ENCODE measurements around the gene BCO2.
A peak's percentile ranks its signal among the peaks of the same experiment; 100 is the strongest.
"Not testable (repeated sequence)": the region's sequence is repeated elsewhere in the genome, so short reads cannot be mapped to it uniquely, and the experiment has no call there.

Gene BCO2, protein sequence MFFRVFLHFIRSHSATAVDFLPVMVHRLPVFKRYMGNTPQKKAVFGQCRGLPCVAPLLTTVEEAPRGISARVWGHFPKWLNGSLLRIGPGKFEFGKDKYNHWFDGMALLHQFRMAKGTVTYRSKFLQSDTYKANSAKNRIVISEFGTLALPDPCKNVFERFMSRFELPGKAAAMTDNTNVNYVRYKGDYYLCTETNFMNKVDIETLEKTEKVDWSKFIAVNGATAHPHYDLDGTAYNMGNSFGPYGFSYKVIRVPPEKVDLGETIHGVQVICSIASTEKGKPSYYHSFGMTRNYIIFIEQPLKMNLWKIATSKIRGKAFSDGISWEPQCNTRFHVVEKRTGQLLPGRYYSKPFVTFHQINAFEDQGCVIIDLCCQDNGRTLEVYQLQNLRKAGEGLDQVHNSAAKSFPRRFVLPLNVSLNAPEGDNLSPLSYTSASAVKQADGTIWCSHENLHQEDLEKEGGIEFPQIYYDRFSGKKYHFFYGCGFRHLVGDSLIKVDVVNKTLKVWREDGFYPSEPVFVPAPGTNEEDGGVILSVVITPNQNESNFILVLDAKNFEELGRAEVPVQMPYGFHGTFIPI

DNA sequence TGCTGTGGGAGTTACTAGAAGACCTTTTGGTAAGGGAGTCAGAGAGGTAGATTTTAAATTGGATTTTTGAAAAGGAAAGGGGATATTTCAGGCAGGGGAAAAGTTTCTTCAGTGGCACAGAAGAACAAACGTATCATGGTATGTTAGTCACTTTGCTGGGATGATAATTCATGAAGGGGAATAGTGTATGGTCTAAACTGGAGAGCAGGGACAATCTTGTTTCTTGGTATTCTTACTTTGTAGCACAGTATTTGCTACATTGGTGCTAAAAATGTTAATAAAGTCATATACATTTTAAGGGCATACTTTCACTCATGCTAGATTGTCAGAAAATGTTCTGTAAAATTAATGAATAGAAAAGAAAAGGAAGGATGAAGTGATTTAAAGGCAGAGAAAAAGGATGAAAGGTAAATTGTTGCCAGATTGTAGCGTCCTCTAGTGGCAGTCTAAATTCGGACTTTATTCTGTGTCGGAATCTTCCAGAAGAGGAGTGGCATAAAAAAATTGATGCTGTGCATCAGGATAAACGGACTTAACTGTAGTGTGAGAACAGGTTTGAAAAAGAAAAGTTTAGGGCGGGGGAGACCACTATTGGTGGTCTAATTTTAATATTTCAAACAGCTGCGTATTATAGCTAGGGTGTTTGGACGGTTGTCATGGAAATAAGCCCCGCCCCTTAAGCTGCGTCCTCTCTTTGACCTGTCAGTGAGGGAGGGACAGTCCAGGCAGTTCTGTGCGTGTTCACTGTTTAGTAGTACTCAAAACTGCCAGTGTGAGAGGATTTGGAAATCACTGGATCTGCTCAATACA, at the start of gene BCO2:
Gene BCO2 (plus strand): TSS at position 724 of the 810 bp plus-strand sequence. CDS start 90 bp downstream, outside the sequence.
- peak; percentile 89 for DNase-seq (ENCODE audit: low spot score)

DNA sequence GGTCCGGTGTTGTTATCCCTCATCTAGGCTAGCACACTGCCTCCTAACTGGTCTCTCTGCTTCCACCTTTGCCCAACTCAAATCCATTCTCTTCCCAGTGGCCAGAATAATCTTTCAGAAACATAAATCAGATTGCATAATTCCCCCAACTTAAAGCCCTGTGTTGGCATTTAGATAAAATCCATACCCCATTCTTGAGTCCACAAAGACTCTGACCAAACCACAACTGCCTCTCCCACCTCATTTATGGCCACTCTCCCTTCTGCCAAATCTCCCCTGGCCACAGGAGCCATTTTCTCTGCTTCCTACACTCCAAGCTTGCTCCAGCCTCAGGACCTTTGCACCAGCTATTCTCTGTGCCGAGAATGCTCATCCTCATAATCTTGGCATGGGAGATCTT, 48.3 kb upstream of the BCO2 start:
- no peak for DNase-seq (ENCODE audit: low spot score)

DNA sequence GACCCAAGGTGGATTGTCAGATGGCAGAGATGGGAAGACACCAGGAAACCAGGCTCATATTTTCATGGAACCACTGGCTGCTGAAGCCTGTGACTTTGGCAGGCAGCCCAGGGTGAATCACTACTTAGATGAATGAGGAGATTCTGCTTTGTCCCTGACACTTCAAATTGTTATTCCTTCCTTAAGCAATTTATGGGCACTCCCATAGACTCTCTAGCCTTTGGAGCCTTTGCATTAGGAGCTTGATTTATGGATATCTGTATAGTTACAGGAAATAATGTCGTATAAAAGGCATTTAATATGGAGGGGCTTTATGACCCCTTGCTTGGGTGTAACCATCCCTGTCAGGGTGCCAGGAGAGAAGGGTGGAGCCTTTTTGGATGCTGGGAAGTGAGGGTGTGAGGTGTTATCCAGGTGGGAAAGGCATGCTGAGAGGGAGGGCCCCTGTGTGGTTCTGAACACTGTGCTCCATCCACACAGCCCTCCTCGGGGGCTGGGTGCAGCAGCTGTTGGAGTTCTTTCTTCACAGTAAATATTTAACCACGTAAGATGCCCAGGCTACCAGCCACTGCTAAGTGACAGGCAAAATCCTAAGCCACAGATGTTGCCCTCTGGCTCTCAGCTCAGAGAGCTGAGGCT, 46.7 kb upstream of the BCO2 start:
- no peak for DNase-seq (ENCODE audit: low spot score)

DNA sequence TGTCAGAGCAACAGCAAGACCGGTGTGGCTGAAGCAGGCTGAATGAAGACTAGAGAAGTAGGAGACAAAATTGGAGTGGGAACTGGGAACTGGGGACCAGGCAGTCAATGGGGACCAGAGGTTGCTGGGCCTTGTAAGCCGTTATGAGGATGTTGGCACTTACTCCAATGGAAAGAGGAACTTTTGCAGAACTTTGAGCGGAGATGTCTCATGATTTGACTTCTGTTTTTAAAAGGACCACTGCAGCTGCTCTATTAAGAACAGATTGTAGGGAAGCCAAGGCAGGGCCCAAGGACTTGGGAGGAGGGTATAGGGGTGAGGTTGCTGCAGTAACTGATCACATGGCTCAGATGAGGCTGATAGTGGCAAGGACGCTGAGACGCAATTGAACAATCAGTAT, 45.7 kb upstream of the BCO2 start:
- no peak for DNase-seq (ENCODE audit: low spot score)

DNA sequence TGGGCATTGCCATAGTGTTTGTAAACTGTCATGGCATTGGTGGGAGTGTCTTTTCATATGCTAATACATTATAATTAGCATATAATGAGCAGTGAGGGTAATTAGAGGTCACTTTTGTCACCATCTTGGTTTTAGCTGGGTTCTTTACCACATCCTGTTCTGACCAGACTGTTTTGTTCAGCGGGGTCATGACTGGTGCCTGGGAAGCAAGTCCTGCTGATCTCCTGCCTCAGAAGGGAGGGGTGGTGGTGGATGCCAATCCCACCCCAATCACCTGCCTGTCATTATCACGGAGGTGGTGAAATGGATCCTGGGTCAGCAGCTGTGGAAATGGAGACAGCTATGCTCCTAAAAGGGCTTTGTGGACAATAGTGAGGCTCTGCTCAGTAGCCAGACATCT, 42.6 kb upstream of the BCO2 start:
- no peak for DNase-seq (ENCODE audit: low spot score)

DNA sequence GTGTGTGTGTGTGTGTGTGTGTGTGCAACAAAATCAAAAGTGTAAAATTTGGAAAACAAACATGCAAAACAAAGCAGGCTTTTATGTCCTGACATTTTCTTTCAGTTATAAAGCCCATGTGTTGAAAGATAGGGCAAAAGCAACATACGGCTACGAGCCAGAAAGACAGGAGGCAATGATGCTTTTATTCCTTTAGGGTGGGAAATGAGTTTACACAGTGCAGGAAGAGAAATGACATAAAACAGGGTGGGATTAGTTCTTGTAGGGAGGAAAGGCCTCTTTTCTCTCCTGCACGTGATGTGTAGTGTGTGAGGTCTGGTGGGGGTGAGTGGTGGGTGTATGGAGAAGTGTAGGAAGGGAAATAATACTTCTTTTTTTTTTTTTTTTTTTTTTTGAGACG, 40.8 kb upstream of the BCO2 start:
- no peak for DNase-seq (ENCODE audit: low spot score)

DNA sequence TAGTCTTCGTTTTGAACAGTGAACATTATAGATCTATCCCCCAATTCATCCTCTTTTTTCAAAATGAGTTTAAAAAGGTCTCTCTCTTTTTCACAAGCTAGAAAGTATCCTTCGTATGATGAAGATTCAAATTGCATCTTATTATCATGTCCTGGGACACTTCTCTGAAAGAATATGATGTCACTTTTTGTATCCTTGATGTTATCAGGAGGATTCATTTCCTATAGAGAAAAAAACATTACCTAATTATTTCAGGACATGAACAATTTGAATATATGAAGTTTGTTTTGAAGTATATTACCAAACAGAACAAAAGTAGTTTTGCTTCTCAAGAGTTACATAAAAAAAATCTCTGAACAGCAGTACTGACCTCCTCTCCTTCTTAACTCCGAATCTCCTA, 31.7 kb upstream of the BCO2 start:
- DNase-seq (ENCODE audit: low spot score), result no peak

DNA sequence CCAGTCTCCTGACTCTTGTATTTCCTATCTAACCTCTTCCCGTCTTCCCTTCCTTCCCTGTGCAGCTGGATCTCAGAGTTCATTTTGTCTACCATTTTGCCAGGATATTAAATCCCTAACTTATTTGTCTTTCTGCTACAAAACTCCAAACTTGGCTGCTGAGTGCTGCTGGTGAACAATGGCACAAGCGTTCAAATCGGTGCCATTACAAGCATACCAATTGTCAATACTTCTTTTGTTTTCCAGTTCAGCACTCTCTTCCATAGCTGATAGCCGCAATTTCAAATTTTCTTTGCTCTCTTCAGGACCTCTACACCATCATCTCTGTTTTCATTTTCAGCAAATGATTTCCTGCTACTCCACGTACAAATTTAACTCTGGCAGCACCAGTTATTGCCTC, 24.8 kb upstream of the BCO2 start:
- DNase-seq (ENCODE audit: low spot score), result no peak

DNA sequence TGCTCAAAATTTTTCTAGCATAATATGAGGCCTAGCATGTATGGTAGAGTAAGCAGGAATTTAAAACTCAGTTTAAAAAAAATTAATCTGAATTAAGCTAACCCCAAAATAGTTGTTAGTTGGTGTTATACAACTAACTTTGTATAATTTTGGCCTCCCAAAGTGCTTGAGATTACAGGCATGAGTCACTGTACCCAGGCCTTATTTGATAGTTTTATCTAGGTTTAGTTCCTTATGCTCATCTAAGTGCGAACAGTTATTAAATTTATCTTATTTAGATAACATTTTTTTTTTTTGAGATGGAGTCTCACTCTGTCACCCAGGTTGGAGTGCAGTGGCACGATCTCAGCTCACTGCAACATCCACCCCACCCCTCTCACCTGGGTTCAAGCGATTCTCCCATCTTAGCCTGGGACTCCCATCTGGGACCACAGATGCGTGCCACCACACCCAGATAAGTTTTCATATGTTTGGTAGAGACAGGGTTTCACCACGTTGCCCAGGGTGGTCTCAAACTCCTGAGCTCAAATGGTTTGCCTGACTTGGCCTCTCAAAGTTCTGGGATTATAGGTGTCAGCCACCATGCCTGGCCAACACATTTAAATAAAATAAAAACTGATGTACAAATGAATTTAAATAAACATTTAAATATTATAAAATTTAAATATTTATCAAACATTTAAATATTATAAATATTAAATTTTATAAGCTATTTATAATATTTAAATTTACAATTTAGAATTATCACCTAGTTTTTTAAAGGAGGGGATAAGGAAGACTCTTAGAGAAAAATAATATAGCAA, 19.0 kb upstream of the BCO2 start:
- DNase-seq (ENCODE audit: low spot score), result no peak

DNA sequence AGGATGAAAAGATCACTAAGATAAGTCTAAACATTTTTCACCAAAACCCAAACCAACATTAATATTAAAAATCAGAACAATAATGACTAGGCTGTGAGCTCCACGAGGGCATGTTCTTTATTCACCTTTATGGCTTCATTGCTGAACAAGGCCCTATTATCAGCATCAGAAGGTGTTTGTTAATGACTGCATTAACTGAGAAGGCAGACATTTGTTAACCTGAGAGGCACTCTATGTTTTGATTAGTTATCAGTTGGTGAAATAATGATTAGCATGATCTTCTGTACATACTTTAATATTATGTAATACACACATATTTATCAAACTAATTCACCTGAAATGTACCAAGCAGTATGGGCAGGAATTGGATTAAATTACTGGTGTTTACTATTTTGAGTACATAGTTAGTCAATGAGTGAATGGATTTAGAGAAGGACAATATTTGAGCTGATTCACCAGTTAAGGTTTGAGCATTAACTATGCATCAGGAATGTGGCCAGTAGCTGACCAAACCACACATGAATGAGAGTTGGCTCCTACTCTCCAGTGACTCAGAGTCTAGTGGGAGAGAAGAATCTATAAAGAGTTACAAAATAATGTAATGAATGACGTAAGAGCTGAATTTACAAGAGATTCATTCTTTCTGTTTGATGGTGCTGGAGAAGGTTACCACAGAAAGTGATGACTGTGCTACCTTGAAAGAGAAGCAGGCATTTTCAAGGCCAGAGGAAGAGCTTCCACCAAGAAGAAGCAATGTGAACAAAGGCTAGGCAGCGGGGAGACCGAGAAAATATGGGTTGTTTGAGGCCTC, 18.2 kb upstream of the BCO2 start:
- DNase-seq (ENCODE audit: low spot score), result no peak

DNA sequence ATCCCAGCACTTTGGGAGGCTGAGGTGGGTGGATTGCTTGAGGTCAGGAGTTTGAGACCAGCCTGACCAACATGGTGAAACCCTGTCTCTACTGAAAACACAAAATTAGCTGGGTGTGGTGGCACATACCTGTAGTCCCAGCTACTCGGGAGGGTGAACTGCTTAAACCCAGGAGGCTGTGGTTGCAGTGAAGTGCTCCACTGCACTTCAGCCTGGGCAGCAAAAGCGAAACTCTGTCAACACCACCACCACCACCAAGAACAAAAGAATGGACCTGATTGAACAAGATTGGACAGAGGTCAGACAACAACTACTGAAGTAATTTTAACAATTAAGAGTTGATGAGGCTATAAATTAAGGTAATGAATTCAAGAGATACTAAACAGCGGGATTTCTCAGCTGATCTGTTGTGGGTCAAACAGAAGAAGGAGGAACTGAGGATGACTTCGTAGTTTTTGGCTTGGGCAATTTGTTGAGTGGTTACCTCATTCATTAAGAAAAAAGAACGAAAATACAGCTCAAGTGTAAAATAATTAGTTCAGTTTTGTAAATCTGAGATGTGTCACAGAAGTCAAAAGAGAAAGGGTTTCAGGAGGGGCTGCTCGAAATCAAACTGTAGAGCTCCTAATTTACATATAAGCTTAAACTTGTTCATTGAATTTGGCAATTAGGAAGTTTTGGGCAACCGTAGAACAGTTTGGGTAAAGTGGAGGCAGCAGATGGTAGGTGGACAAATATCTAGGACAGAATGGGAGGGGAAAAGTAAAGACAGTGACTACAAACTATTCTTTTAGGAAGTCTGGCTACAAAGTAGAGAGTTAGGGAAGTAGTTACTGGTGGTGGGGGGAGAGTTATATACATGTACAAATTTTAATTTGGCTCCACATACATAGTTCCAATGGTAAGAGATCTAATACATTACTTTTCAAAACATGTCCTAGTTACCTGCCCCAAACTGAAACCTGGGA, 15.9 kb upstream of the BCO2 start:
- DNase-seq (ENCODE audit: low spot score), result no peak

DNA sequence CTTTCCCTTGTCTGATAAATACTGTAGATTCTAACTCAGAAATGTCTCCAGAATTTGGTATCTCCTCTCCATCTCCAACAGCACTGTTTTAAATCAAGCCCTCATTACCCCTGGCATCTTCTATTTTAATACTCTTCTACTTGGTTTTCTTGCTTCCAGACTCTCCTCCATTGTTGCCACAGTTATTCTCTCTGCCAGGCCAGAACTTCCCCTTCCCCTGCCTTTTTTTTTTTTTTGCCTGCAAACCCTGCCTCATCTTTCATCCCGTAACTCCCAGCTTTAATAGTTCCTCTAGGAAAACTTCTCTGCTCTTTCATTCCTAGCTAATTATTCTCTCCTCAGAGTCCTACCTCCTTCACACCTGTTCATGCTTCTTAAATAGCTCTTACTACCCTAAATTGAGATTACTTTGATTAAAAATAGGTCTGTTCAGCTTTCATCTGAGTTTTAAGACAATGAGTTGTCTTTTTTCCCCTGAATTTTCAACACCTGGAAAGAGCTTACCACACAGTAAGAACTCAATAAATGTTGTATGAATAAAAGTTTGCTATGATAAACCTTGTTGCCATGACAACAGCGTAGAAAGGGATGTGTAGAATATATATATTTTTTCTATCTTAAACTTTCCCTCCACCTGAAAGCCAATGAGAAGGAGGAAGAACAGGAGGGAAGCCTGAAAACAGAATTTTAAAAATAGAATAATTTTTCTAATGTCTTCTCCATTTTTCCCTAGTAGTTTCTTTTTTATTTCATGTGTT, 15.0 kb upstream of the BCO2 start:
- no peak for DNase-seq (ENCODE audit: low spot score)

DNA sequence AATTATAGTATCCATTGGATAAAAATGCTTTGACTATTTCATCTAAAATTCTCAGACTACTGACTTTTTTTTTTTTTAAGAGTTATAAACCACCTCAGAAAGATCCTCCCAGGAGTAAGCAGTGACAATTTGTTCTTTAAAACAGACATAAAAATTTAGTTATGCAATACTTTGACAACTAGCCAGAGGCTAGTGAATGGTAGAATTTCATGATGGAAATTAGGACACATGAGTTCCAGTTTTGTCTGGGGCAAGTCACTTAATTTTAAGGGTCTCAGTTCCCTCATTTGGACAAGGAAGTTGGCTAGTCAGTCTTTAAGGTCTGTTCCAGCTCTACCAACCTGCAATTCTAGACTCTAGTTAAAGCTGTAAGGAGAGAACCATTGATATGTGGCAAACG, 14.3 kb upstream of the BCO2 start:
- no peak for DNase-seq (ENCODE audit: low spot score)

DNA sequence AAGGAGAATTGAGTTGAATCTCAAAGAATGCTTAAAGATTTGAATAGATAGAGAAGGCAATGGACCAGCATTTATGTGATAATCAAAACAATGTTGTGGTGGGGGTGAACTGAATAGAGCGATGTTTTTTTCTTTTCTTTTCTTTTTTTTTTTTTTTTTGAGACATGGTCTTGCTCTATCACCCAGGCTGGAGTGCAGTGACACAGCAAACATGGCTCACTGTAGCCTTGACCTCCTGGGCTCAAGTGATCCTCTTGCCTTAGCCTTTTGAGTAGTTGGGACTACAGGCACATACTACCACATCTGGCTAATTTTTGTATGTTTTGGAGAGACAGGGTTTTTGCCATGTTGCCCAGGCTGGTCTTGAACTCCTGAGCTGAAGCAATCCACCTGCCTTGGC, 13.1 kb upstream of the BCO2 start:
- DNase-seq (ENCODE audit: low spot score), result not testable (repeated sequence)

DNA sequence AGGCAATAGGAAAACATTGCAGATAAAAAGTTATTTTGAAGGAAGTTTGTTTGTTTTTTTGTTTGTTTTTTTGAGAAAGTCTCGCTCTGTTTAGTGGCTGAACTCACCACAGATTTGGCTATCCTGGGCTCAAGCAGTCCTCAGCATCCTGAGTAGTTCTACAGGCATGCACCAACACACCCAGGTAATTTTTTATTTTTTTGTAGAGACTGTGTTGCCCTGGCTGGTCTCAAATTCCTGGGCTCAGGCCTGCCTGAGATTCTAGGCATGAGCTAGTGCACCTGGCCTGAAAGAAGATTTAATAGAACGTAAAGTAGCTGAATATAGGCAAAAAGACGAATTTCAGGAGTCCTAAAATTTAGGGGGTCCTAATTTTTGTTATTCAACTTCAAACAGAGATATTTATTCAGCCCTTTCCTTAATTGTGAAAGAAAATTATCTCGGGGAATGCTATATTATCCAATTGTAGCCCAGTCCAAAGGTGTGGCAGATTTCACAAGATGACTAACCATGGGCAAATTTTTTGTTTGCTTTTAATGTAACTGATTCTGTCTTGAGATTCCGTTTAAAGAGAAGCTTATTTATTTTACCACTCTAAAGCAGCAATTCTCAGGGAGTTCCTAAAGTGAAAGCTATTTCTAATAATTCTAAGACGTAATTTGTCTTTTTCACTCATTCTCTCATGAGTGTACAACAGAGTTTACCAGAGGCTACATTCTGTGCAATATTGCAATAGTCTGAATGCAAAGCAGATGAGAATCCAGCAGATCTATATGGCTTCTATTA, 12.4 kb upstream of the BCO2 start:
- no peak for DNase-seq (ENCODE audit: low spot score)

DNA sequence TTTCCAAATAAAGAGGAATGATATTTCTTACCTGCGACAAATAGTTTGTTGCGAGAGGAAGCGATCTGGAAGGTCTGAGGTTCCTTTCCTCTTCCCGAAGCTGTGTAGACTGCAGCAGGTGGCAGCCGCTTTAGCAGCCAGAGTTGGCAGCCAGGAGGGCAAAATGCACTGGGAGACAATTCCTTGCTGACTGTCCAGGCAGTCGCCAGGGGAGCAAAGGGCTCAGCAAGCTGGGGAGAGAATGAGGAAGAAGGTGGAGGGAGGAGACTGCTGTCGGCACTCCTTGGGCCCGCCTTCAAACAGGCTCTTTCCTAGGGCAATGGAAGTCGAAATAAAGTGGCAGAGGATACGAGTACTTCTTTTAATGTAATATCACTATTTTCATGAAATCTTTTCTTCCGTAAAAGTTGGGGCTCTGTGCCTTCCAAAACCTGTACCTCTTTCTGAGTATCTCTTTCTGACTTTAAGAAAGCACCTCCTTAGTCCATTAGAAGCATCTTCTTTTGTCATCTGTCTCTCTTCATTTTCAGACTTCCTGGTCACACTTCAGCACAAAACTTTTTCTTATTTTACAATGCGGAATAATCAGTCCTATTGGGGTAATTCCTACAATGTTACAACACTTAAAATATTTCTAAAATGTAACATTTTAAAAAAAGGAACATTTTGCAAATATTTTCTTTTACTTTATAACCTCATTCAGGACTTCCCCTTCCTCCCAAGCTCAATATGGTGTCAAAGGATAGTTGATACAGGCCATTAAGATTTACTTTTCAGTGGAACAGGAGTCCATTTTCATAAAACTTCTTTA, 11.2 kb upstream of the BCO2 start, which contains the start of gene IL18:
Gene IL18 (minus strand): TSS at position 220 of the 811 bp plus-strand sequence. CDS start 9,041 bp downstream, outside the sequence.
- DNase-seq (ENCODE audit: low spot score), result no peak

DNA sequence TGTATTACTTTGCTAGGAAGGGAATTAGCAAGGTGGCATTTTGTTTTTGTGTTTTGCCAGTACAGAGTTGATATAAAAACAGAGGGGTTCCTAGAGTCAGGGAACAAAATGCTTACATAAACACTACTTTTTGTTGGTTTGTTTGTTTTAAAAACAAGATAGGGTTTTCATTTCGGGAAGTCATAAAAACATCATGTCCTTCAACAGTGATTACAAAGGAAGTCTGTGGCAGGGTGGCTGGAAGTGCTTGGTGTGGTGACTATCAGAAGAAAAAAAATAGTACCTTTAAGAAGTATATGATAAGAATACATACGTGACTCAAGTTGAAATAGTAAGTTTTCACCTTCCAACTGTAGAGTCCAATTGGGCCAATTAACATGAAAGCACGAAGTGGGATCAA, 10.3 kb upstream of the BCO2 start:
- DNase-seq (ENCODE audit: low spot score), result no peak
